Neural progenitor cell (in vitro differentiated cells): ENCODE data around the gene CNTNAP2. TPM values are rescaled to one million over a fixed set of nuclear protein-coding genes. Genes with fewer than 3 reads are reported as not detected.
"Not testable (repeated sequence)": the region's sequence is repeated elsewhere in the genome, so short reads cannot be mapped to it uniquely, and the experiment has no call there.

Experiments
- DNase-seq: peaks from one replicate; pipeline ENCODE4 v3.0.0-alpha.2; 2016; ENCODE audit warnings: low spot score
- H2AFZ ChIP-seq: fragments of 200-600 bp; sonication (generic); replicated peaks from 2 replicates; pipeline ENCODE4 v1.6.1; 2016; ENCODE audit warnings: antibody characterized with exemption
- H3F3A ChIP-seq: fragments of 200-600 bp; sonication (generic); 2 replicates; pipeline ENCODE4 v1.6.1; 2016; ENCODE audit warnings: antibody characterized with exemption, low read depth
- H3K27ac ChIP-seq: fragments of 200-600 bp; sonication (generic); 2 replicates; pipeline ENCODE4 v1.5.1; 2016; ENCODE audit warnings: mild to moderate bottlenecking
- H3K27me3 ChIP-seq: fragments of 200-600 bp; sonication (generic); 2 replicates; pipeline ENCODE4 v1.6.1; 2016; ENCODE audit warnings: mild to moderate bottlenecking, moderate library complexity
- H3K36me3 ChIP-seq: fragments of 200-600 bp; sonication (generic); 2 replicates; pipeline ENCODE4 v1.5.1; 2016
- H3K4me1 ChIP-seq: fragments of 200-600 bp; sonication (generic); 2 replicates; pipeline ENCODE4 v1.6.1; 2016; ENCODE audit warnings: mixed run types
- H3K4me2 ChIP-seq: fragments of 200-600 bp; sonication (generic); 2 replicates; pipeline ENCODE4 v1.6.1; 2016
- H3K4me3 ChIP-seq: fragments of 200-600 bp; sonication (generic); 2 replicates; pipeline ENCODE4 v1.5.1; 2016
- H3K79me2 ChIP-seq: fragments of 200-600 bp; sonication (generic); 2 replicates; pipeline ENCODE4 v1.6.1; 2016; ENCODE audit warnings: low read depth
- H3K9ac ChIP-seq: fragments of 200-600 bp; sonication (generic); 2 replicates; pipeline ENCODE4 v1.6.1; 2016
- H3K9me3 ChIP-seq: fragments of 200-600 bp; sonication (generic); 2 replicates; pipeline ENCODE4 v1.5.1; 2016; ENCODE audit warnings: low read depth
- H4K20me1 ChIP-seq: fragments of 200-600 bp; sonication (generic); 2 replicates; pipeline ENCODE4 v1.6.1; 2016; ENCODE audit warnings: low read depth
- H3K27ac Mint-ChIP-seq: 3 replicates; pipeline ENCODE4 v1.8.0; 2021; ENCODE audit warnings: mixed read lengths
- H3K27me3 Mint-ChIP-seq: 2 replicates; pipeline ENCODE4 v1.8.0; 2022; ENCODE audit warnings: low read depth, mild to moderate bottlenecking, inconsistent platforms, moderate library complexity, mixed read lengths; ENCODE audit not compliant: insufficient read depth
- H3K36me3 Mint-ChIP-seq: 3 replicates; pipeline ENCODE4 v1.8.0; 2021; ENCODE audit warnings: mixed read lengths
- H3K4me1 Mint-ChIP-seq: 3 replicates; pipeline ENCODE4 v1.8.0; 2021; ENCODE audit warnings: mixed read lengths
- H3K4me3 Mint-ChIP-seq: 3 replicates; pipeline ENCODE4 v1.8.0; 2021; ENCODE audit warnings: mild to moderate bottlenecking, moderate library complexity, mixed read lengths
- H3K9me3 Mint-ChIP-seq: 3 replicates; pipeline ENCODE4 v1.8.0; 2020; ENCODE audit warnings: mixed read lengths
- CTCF ChIP-seq: fragments of 200-600 bp; sonication (generic); IDR thresholded peaks from 2 replicates; pipeline ENCODE4 v1.5.1; 2017; ENCODE audit warnings: antibody characterized with exemption, mild to moderate bottlenecking
- EZH2 ChIP-seq: fragments of 200-600 bp; sonication (generic); IDR thresholded peaks from 2 replicates; pipeline ENCODE4 v1.6.1; 2017; ENCODE audit warnings: antibody characterized with exemption, mild to moderate bottlenecking, moderate library complexity
- EZH2phosphoT487 ChIP-seq: fragments of 200-600 bp; sonication (generic); IDR thresholded peaks from 2 replicates; pipeline ENCODE4 v1.6.1; 2017; ENCODE audit warnings: antibody characterized with exemption
- total RNA-seq: library from RNA; depleted of rRNA; stranded (reverse); fragments of >200 nt; gene quantifications from 2 replicates; pipeline ENCODE4 v1.2.3, GENCODE V29; 2015; ENCODE audit warnings: low replicate concordance

Gene CNTNAP2
- total RNA-seq, 1 donor from 2014 or later = 126 TPM

DNA sequence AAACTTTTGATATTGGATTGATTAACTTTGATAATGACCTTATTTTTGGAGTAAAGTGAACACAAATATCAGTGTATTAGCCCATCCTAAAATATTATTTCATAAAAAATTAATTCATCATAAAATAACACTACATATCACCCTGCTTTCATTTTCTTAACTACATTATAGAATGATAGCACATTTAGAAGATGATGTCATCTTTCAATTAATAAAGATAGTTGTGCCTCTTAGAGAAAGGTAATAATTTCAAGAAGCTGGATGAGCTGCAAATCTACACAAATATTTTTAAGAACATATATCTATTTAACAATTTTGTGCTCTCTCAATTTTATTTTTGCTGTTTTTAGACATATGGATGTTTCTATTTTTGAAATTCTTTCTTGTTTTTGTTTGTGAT, 126.1 kb downstream of the CNTNAP2 start:
- Histone ChIP-seq H3K9me3 (no peaks in the 10 kb centered on the region), H3K27ac (no peak overlapping the region), H2AFZ (no peak overlapping the region), H3K4me2 (no peak overlapping the region), H3F3A (no peaks in the 10 kb centered on the region), H3K4me3 (no peak overlapping the region), H3K4me1 (no peaks in the 10 kb centered on the region), H3K79me2 (no peaks in the 10 kb centered on the region), H4K20me1 (no peaks in the 10 kb centered on the region), H3K27me3 (peaks cover 11% of the 10 kb centered on the region), H3K36me3 (no peaks in the 10 kb centered on the region), H3K9ac (no peak overlapping the region)
- Mint-ChIP-seq H3K36me3 (no peaks in the 10 kb centered on the region), H3K9me3 (no peaks in the 10 kb centered on the region), H3K4me1 (no peaks in the 10 kb centered on the region), H3K27ac (no peak overlapping the region), H3K4me3 (no peak overlapping the region), H3K27me3 (peaks cover 1% of the 10 kb centered on the region)
- no peak for TF ChIP-seq EZH2
- TF ChIP-seq EZH2phosphoT487 = no peak
- no peak for TF ChIP-seq CTCF
- DNase-seq = no peak

DNA sequence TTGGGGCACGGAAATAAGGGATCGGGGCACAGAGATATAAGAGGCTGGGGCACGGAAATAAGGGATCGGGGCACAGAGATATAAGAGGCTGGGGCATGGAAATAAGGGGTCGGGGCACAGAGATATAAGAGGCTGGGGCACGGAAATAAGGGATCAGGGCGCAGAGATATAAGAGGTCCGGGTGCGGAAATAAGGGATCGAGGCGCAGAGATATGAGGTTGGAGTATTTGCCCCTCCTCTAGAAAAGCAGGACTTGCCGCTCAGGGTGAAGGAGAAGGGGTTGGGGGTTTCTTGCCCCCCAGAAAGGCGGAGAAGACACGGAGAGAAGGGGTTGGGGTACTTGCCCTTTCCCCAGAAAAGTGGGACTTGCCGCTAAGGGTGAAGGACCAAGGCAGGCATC, 131.4 kb downstream of the CNTNAP2 start:
- not testable (repeated sequence) for H3F3A ChIP-seq, H3K9me3 Mint-ChIP-seq, H3K36me3 ChIP-seq, H3K27ac Mint-ChIP-seq, DNase-seq, H3K27ac ChIP-seq, H3K4me1 Mint-ChIP-seq, H3K9me3 ChIP-seq, H3K4me3 Mint-ChIP-seq, H3K27me3 Mint-ChIP-seq, H3K79me2 ChIP-seq, H4K20me1 ChIP-seq, H3K36me3 Mint-ChIP-seq, H3K9ac ChIP-seq
- Histone ChIP-seq H3K4me2 (peak overlapping the region; percentile 90), H3K4me1 (peaks cover 13% of the 10 kb centered on the region), H3K4me3 (peak overlapping the region; percentile 51), H3K27me3 (peaks cover 26% of the 10 kb centered on the region), H2AFZ (peak overlapping the region; percentile 65)

GRCh38 chr7:146248744-146249143, 132.1 kb downstream of the CNTNAP2 start:
- H3K9me3 Mint-ChIP-seq, H3F3A ChIP-seq, H3K36me3 ChIP-seq, H4K20me1 ChIP-seq, H3K9me3 ChIP-seq, H3K4me3 Mint-ChIP-seq, H3K4me1 Mint-ChIP-seq, H3K27ac ChIP-seq, H3K79me2 ChIP-seq, H3K27me3 Mint-ChIP-seq, H3K36me3 Mint-ChIP-seq, H3K9ac ChIP-seq, H3K27ac Mint-ChIP-seq: not testable (repeated sequence)
- TF ChIP-seq CTCF = peak; percentile 16
- H3K4me3 ChIP-seq = peak overlapping the region; percentile 51
- peak overlapping the region; percentile 65 for H2AFZ ChIP-seq
- peaks cover 13% of the 10 kb centered on the region for H3K4me1 ChIP-seq
- peak; percentile 50 for DNase-seq
- peaks cover 26% of the 10 kb centered on the region for H3K27me3 ChIP-seq
- H3K4me2 ChIP-seq = peak overlapping the region; percentile 90

DNA sequence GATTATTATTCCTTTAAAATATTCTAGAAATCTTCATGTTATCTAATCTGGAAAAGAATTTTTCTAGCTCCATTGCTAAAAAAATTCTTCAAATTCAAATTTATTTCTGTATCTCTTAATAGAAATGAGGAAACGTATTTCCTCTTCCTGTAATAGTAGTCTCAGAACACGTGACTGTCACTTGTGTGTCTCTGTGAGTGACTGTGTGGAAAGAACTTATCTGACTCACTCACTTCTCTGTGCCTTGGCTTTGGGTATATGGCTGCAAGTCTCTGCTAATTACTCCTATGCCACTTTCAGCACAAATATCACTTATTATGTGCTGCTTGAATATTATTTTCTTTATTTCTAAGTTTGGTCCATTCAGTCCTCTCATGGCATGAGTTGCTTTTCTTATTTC, 132.7 kb downstream of the CNTNAP2 start:
- Histone ChIP-seq H3K4me2 (peak overlapping the region; percentile 90), H3F3A (peaks cover 6% of the 10 kb centered on the region), H3K9me3 (no peaks in the 10 kb centered on the region), H3K79me2 (no peaks in the 10 kb centered on the region), H3K27ac (no peak overlapping the region), H2AFZ (no peak overlapping the region), H3K27me3 (peaks cover 26% of the 10 kb centered on the region), H3K36me3 (no peaks in the 10 kb centered on the region), H3K4me3 (no peak overlapping the region), H4K20me1 (no peaks in the 10 kb centered on the region), H3K9ac (no peak overlapping the region), H3K4me1 (peaks cover 13% of the 10 kb centered on the region)
- H3K27ac Mint-ChIP-seq = no peak overlapping the region
- H3K27me3 Mint-ChIP-seq = peaks cover 4% of the 10 kb centered on the region
- H3K4me3 Mint-ChIP-seq = no peak overlapping the region
- no peak for DNase-seq
- TF ChIP-seq EZH2phosphoT487 (no peak), CTCF (no peak), EZH2 (no peak)
- H3K4me1 Mint-ChIP-seq = peaks cover 6% of the 10 kb centered on the region
- no peaks in the 10 kb centered on the region for H3K9me3 Mint-ChIP-seq
- H3K36me3 Mint-ChIP-seq = no peaks in the 10 kb centered on the region
